ENCODE results near the gene OSTC.

OSTC gene

GRCh38 chr4:108716340-108716739 is 65.9 kb downstream of the OSTC start:
- Histone ChIP-seq H3K9ac (ENCODE audit: insufficient read length, low read depth) (no peak overlapping the region), H3K4me3 (ENCODE audit: insufficient read length, low read depth) (no peak overlapping the region), H3K27me3 (ENCODE audit: insufficient read depth, insufficient read length) (no peaks in the 10 kb centered on the region), H3K4me1 (ENCODE audit: insufficient read depth, insufficient read length) (no peaks in the 10 kb centered on the region), H3K36me3 (ENCODE audit: insufficient read depth, insufficient read length, low read length) (no peaks in the 10 kb centered on the region), H3K9me3 (ENCODE audit: insufficient read depth, low read length) (no peaks in the 10 kb centered on the region)
- no peak for DNase-seq (ENCODE audit: low read depth, low spot score)
- TF ChIP-seq SUZ12 (IDR thresholded peaks at IDR 0.05; ENCODE audit: extremely low read depth, insufficient read depth, insufficient read length) (no peak), YY1 (IDR thresholded peaks at IDR 0.05; ENCODE audit: insufficient read depth, insufficient read length) (no peak), ZNF274 (IDR thresholded peaks at IDR 0.05; ENCODE audit: low read depth, low read length) (no peak)

DNA sequence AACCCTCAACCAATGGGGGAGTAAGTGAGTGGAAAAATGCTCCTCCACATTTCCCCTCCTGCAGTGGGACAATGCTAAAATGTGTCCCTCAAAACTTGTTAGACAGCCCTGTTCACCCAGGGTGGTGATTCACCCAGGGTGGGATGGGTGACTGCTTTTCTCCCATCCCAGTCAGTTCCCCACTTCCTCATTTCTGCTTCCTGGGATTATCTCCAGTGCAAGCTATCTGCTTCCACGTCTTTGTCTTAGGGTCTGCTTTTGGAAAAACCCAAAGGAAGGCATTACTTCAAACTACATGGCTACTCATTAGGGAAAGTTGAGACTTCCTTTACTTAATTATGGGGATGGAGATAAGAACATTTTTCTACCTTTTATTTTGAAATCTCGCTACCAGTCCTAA is 67.0 kb downstream of the OSTC start:
- no peaks in the 10 kb centered on the region for H3K4me1 ChIP-seq (ENCODE audit: insufficient read depth, insufficient read length)
- no peak for DNase-seq (ENCODE audit: low read depth, low spot score)
- H3K9ac ChIP-seq (ENCODE audit: insufficient read length, low read depth) = no peak overlapping the region
- H3K27me3 ChIP-seq (ENCODE audit: insufficient read depth, insufficient read length) = no peaks in the 10 kb centered on the region
- H3K4me3 ChIP-seq (ENCODE audit: insufficient read length, low read depth) = no peak overlapping the region
- H3K9me3 ChIP-seq (ENCODE audit: insufficient read depth, low read length) = no peaks in the 10 kb centered on the region
- no peak for TF ChIP-seq YY1 (IDR thresholded peaks at IDR 0.05; ENCODE audit: insufficient read depth, insufficient read length)
- no peak for TF ChIP-seq ZNF274 (IDR thresholded peaks at IDR 0.05; ENCODE audit: low read depth, low read length)
- TF ChIP-seq SUZ12 (IDR thresholded peaks at IDR 0.05; ENCODE audit: extremely low read depth, insufficient read depth, insufficient read length) = no peak
- no peaks in the 10 kb centered on the region for H3K36me3 ChIP-seq (ENCODE audit: insufficient read depth, insufficient read length, low read length)

Data from NT2/D1 (cell line).